GM19455 (cell line): ENCODE measurements around the gene PODXL.
A peak's percentile ranks its signal among the peaks of the same experiment; 100 is the strongest.
"Not testable (repeated sequence)": the region's sequence is repeated elsewhere in the genome, so short reads cannot be mapped to it uniquely, and the experiment has no call there.

Experiments used
- ATAC-seq: cut with Tn5 transposase; IDR thresholded peaks from one replicate; pipeline ENCODE4 v1.9.1; 2021; ENCODE audit not compliant: unreplicated experiment

The PODXL gene

GRCh38 chr7:131513245-131514061 is 43.0 kb downstream of the PODXL start:
- ATAC-seq, result peak; percentile 86

DNA sequence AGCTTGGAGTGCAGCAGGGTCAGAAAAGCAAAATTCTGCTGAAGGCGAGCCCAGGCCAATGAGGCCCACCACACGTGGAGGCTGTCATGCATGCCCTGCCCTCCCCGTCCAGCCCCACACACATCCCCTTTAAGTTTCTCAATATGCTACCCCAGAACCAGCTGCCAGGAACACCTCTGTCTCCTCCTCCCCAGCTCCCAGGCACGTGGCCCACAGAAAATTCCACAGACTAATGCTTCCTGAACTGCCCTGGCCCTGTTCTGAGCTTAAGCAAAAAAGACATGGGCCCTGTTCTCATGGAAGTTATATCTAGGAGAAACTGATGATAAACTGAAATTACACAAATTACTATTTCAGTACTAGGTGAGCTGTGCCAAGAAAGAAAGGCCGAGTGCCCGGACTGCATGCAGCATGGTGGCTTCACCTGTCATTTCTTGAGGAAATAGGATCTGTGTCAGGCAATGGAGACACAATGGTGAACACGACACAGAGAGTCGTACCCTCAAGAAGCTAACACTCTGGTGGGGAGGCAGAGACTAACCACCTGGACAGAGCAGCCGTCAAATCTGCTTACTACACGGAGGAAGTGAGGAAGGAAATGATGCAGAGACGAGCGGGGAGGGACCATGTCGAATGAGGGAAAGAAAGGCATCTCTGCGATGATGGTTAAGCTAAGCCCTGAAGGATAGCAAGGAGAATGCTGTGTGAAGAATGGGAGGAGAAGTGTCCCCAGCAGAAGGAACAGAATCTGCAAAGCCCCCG is 44.5 kb downstream of the PODXL start:
- ATAC-seq, result no peak

DNA sequence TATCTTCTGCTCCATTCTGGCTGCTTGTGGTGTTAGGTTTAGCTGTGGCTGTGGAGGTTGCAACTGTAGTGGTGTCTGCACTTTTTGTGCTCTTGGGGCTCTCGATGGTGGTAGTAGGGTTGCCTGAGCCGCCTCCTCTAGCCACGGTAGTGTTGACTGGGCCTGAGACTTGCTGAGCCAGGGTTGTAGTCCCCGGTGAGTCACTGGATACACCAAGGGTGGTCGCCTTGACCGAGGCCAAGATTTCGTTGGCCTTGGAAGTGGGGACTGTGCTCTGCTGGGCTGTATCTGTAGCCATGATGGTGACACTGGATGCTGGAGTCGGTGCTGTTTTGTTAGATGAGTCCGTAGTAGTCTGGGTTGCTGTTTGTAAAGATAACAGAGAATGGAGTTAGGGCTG is 45.4 kb downstream of the PODXL start:
- ATAC-seq, result no peak

GRCh38 chr7:131509781-131510180 is 46.6 kb downstream of the PODXL start:
- ATAC-seq, result no peak

- no peak for ATAC-seq
Measured at GRCh38 chr7:131508754-131509486, 47.5 kb downstream of the PODXL start.

DNA sequence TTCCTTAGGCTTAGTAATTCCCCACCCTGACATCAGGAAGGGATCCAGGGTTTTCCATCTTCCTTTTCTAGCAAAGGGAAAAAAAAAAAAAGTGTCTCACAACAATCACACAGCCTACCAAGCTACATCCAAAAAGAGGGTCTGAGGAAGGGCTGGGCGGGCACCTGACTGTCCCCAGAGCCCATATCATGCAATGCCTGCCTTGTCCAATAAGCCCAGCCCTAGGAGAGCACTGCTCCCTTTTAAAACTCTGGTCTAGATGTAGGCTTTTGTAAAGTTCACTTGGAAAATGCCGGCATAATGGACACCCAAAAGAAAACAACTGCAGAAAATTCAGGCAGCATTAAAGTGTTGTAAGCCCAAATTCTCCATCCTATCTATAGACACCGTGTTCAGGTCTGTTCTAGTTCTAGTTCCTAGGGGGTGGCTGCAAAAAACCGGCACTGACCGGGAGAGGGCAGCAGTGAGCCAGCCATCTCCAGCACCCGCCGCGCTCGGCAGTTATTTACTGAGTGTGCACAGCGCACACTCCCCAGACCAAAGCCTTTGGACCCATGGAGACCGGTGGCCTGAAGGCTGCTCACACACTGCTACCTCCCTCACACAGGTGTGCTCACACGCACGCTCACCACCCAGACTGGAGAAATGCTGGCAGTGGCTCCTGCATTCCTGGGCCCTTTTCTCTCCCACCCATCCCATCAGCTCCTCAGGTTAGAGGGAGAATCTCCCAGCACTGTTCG is 48.7 kb downstream of the PODXL start:
- ATAC-seq, result peak; percentile 65

GRCh38 chr7:131506597-131506996 is 49.8 kb downstream of the PODXL start:
- no peak for ATAC-seq

DNA sequence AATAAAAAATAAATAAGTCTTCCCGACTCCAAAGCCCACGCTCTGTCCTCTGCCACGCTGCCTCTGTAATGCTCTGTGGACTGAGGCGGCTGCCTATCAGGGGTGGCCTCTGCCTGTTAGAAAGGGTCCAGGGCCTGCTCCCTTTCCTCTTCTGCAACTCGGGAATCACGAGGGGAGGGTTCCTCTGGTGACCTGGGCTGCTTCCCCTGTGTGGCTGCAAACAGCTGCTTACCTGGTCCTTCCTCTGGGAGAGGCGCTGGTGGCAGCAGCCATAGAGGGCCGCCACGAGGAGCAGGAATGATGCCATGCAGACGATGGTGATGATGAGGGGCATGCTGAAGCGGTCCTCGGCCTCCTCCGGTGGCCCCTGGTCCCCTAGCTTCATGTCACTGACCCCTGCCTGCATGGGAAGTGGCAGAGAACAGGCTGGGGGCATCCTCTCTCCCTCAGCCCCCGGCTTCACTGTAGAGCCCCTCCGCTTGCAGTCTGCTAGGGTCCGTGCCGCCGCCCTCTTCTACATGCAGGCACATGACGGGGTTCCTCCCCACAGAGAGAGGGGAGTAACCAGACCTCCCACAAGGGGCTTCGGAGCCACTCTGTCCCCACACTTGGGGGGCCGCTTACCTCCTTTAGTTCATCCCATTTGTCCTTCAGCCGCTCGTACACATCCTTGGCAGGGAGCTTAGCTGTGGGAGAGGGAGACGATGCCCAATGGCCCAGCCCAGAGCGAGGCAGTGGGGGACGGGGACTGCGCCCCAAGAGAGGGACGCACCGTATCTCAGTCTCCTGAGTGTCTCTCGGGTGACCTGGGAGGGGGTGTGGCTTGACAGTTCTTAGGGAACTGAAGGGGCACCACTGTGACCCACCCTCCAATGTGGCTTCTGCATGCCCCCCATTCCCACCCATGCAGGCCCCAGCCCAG is 50.5 kb downstream of the PODXL start:
- no peak for ATAC-seq

GRCh38 chr7:131505037-131505620 is 51.3 kb downstream of the PODXL start:
- not testable (repeated sequence) for ATAC-seq

- ATAC-seq, result no peak
Measured at GRCh38 chr7:131504157-131504899, 52.1 kb downstream of the PODXL start.

DNA sequence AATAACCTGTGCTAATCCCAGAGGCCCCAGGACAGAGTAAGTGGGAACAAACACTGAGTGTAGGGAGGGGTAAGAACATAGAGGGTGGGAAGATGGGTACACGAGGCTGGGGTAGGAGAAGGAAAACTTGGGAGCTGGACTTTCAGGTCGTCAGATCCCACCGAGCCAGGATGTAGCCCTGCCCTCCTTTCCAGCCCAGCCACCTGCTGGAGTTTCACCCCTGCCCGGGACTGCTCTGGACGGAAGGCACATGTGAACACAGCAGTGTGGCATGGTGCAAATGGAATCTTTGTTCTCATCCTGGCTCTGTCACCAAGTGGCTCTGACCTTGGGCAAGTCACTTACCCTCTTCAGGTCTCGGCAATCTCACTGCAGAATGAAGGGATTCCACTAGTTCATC is 52.8 kb downstream of the PODXL start:
- no peak for ATAC-seq

GRCh38 chr7:131502810-131503508 is 53.5 kb downstream of the PODXL start:
- no peak for ATAC-seq

DNA sequence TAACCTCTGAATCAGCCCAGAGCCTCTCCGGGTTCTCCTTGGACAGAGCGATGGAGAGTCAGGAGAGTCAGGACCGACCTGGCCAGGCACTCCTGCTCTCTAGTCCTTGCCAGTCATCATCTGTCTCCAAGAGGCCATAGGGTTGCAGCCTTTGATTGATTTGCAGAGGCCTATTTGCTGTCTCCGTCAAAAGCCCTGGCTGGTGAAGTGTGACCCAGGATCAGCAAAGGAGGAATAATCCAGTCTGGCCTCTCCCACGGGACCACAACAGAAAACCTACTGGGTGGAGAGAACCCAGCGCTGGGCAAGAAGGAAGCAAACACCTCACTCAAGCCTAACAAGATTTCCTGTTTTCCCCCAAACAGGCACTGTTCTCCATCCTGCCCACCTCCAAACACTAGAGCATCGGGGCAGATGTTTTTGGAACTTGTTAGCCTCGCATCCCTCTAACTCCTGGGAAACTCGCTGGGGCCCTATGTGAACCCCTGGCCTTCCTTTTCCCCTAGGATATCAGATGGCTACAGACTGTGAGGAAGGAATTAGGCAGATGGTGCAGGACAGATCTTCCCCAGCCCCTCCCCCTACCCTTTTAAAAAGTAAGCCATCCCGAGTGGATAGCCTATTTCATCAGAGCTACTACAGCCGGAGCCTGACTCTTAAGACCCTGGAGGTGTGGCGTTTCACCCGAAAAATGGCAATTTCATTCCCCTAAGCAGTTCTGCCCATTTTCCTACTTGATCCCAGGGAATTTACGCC is 54.3 kb downstream of the PODXL start:
- no peak for ATAC-seq

DNA sequence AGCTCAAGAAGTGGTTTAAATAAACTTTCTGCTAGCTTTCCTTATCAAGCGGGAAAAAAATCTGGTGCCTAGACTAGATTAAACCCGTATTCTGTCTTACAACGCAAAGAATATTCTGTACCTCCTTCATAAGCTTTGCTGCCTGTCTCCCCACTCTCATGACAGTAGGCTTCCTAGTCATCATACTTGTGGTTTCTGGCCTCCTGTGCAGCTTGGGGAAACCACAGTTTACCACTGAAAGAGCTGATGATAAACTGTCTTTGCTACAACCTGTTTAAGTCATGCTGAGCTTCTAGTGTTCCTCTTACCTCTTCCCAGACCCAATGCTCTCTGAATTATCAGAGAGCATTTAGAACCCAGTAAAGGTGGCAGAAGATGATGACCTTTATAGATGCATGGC is 55.0 kb downstream of the PODXL start:
- ATAC-seq, result peak; percentile 69

DNA sequence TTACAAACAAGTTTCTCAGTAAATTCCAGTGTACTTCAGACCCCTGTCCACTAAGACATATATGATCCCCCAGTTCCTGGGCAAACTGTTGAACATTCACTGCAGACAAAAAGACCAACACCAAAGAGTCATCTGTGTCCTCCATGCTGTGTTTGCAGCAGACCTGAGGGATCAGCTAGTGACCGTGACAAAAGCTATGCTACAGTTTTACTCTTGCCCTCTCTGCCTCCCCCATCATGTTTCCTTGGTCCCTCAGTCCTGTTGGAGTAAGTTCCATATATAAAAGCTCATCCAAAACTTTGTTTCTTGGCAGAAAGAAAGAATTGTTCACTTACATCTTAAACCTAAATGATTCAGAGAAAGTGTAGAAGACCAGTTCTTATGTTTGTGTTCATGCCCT is 56.1 kb downstream of the PODXL start:
- no peak for ATAC-seq

DNA sequence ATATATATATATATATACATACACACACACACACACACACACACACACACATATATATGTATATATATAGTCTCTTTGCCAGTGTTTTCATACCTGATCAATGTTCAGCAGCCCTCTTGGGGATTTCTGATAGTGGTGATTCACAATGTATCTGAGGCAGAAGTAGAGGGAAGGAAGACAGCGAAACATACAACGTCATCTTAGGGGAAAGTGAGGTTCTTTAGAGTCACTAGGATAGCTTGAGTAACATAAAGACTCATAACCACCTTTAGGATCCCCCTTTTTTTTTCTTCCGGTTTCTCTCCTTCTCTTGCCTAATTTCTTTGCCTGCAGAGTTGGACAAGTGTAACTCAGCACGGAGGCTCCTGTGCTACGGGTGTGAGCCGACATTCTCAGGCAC is 56.6 kb downstream of the PODXL start:
- ATAC-seq, result no peak

DNA sequence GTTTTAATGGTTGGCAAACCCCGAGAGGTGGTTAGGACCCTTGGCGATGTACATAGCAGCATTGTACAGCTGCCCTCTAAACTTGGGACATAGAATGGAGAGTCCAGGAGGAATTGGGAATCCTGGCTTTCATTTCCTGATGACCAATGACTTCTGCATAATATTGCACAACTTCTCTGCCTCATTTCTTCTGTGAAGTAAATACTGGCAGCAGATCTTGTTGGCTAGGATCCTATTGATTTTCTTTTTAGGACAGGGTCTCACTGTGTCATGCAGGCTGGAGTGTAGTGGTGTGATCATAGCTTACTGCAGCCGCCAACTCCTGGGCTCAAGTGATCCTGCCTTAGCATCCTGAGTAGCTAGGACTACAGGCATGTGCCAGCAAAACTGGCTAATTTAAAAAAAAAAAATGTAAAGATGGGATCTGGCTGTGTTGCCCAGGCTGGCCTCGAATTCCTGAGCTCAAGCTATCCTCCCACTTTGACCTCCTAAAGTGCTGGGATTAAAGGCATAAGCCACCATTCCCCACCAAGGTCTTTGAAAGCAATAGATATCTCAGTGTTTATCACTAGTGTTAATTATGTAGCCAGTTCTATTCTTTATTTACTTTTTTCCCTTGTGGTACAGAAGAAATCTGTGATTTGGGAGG is 58.1 kb downstream of the PODXL start:
- no peak for ATAC-seq
